ENCODE results near the gene ALPL.

Gene ALPL

GRCh38 chr1:21605012-21605715 is 95.9 kb downstream of the ALPL start:
- H3K27ac ChIP-seq (ENCODE audit: low read length) = no peak overlapping the region
- no peak overlapping the region for H3K4me3 ChIP-seq (ENCODE audit: low read depth in 1 of 2, low read length in 2 of 2)

DNA sequence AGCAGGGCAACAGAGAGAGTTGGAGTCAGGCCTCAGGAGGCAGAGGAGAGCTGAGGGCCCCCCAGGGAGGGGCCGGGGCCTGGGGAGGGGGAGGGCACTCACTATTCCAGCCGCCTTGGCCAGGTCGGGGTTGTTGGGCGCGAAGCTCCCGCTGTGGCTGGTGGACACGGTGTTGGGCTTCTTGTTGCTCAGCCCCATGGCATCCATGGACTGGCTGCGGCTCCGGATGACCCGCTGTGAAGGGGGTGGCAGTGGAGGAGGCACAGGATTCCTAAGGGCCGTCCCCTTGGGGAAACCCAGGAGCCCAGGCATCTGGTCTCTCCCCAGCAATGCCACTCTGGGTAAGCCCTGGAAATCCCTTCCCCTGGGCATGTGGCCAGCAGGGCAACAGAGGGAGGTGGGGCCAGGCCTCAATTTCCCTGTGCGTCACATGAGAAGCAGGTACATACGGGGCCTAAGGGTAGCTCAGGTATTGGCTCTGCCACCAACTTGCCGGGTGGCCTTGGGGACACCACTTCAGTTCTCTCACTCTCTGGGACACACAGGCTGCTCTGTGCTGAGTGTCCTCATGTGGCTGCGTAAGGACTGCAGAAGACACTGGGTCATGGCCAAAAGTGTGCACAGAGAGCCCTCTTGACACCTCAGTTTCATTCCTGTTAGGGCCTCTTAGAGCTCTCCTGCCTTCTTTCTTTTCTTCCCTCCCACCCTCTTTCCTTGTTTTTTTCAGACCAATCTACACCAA is 96.9 kb downstream of the ALPL start:
- no peaks in the 10 kb centered on the region for H3K9me3 ChIP-seq (ENCODE audit: control insufficient read depth in 1 of 2, low read length in 2 of 2)
- H3K27ac ChIP-seq (ENCODE audit: low read length) = no peak overlapping the region
- no peaks in the 10 kb centered on the region for H3K27me3 ChIP-seq (ENCODE audit: low read depth, low read length)
- H3K4me1 ChIP-seq (ENCODE audit: control insufficient read depth in 1 of 2, insufficient read depth in 2 of 2, low read length in 2 of 2) = no peaks in the 10 kb centered on the region
- H3K36me3 ChIP-seq (ENCODE audit: control insufficient read depth in 1 of 2, insufficient read depth in 2 of 2, low read length in 2 of 2) = no peaks in the 10 kb centered on the region
- no peak overlapping the region for H3K4me3 ChIP-seq (ENCODE audit: low read depth in 1 of 2, low read length in 2 of 2)

More at GRCh38 chr1:21605012-21605715, 95.9 kb downstream of the ALPL start:
- H3K9me3 ChIP-seq (ENCODE audit: control insufficient read depth in 1 of 2, low read length in 2 of 2) = no peaks in the 10 kb centered on the region
- H3K36me3 ChIP-seq (ENCODE audit: control insufficient read depth in 1 of 2, insufficient read depth in 2 of 2, low read length in 2 of 2) = no peaks in the 10 kb centered on the region
- no peaks in the 10 kb centered on the region for H3K4me1 ChIP-seq (ENCODE audit: control insufficient read depth in 1 of 2, insufficient read depth in 2 of 2, low read length in 2 of 2)
- H3K27me3 ChIP-seq (ENCODE audit: low read depth, low read length) = no peaks in the 10 kb centered on the region

DNA sequence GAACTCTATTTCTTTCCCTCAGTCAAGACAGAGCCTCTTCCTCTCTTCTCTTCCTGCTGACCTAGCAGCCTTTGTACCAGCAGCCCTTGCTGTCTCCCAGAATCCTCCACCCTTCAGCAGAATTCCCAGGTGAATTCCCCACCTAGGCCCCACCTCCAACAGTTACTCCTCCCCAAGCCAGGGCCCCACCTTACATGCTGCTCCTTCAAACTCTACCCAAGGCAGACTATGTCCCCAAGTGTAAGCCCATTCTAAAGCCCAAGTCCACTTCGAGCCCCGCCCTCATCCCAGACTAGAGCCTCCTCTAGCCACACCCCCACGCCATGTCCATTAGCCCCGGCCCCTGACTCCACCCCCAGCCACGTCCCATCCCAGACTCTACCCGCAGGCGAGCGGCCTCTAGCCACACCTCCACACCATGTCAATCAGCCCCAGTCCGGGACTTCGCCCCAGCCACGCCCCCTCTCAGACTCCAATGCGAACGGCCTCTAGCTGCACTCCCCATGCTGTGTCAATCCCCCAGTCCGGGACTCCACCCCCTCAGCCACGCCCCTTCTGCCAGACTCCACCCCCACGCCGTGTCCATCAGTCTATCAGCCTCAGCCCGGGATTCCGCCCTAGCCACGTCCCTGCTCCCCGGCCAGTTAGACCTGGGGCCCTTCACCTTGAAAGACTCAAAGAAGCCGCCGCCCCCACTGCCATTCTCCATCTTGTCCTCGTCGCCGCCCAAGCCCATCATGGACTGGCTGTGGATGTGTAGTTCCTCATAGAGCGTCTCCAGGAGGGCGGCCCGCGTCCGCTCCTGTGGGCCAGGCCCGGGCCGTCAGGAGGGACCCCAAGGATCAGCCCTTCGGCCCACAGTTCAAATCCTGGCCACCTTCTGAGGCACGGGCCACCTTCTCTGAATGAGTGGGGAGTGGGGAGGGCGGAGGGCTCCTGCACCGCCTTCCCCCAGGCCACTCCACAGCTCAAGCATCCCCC is 98.6 kb downstream of the ALPL start:
- Histone ChIP-seq H3K27ac (ENCODE audit: low read length) (no peak overlapping the region), H3K4me3 (ENCODE audit: low read depth in 1 of 2, low read length in 2 of 2) (no peak overlapping the region), H3K27me3 (ENCODE audit: low read depth, low read length) (no peaks in the 10 kb centered on the region), H3K36me3 (ENCODE audit: control insufficient read depth in 1 of 2, insufficient read depth in 2 of 2, low read length in 2 of 2) (no peaks in the 10 kb centered on the region), H3K4me1 (ENCODE audit: control insufficient read depth in 1 of 2, insufficient read depth in 2 of 2, low read length in 2 of 2) (no peaks in the 10 kb centered on the region), H3K9me3 (ENCODE audit: control insufficient read depth in 1 of 2, low read length in 2 of 2) (no peaks in the 10 kb centered on the region)

GRCh38 chr1:21608798-21609197 is 99.6 kb downstream of the ALPL start:
- Histone ChIP-seq H3K4me1 (ENCODE audit: control insufficient read depth in 1 of 2, insufficient read depth in 2 of 2, low read length in 2 of 2) (no peaks in the 10 kb centered on the region), H3K36me3 (ENCODE audit: control insufficient read depth in 1 of 2, insufficient read depth in 2 of 2, low read length in 2 of 2) (no peaks in the 10 kb centered on the region), H3K27me3 (ENCODE audit: low read depth, low read length) (no peaks in the 10 kb centered on the region), H3K4me3 (ENCODE audit: low read depth in 1 of 2, low read length in 2 of 2) (no peak overlapping the region), H3K27ac (ENCODE audit: low read length) (no peak overlapping the region), H3K9me3 (ENCODE audit: control insufficient read depth in 1 of 2, low read length in 2 of 2) (no peaks in the 10 kb centered on the region)

GRCh38 chr1:21610027-21610426 is 100.8 kb downstream of the ALPL start:
- H3K27me3 ChIP-seq (ENCODE audit: low read depth, low read length) = no peaks in the 10 kb centered on the region
- no peaks in the 10 kb centered on the region for H3K4me1 ChIP-seq (ENCODE audit: control insufficient read depth in 1 of 2, insufficient read depth in 2 of 2, low read length in 2 of 2)
- H3K36me3 ChIP-seq (ENCODE audit: control insufficient read depth in 1 of 2, insufficient read depth in 2 of 2, low read length in 2 of 2) = no peaks in the 10 kb centered on the region
- no peaks in the 10 kb centered on the region for H3K9me3 ChIP-seq (ENCODE audit: control insufficient read depth in 1 of 2, low read length in 2 of 2)
- no peak overlapping the region for H3K4me3 ChIP-seq (ENCODE audit: low read depth in 1 of 2, low read length in 2 of 2)
- no peak overlapping the region for H3K27ac ChIP-seq (ENCODE audit: low read length)

- H3K27ac ChIP-seq (ENCODE audit: low read length) = no peak overlapping the region
- H3K27me3 ChIP-seq (ENCODE audit: low read depth, low read length) = no peaks in the 10 kb centered on the region
- no peaks in the 10 kb centered on the region for H3K36me3 ChIP-seq (ENCODE audit: control insufficient read depth in 1 of 2, insufficient read depth in 2 of 2, low read length in 2 of 2)
- no peaks in the 10 kb centered on the region for H3K4me1 ChIP-seq (ENCODE audit: control insufficient read depth in 1 of 2, insufficient read depth in 2 of 2, low read length in 2 of 2)
- H3K4me3 ChIP-seq (ENCODE audit: low read depth in 1 of 2, low read length in 2 of 2) = no peak overlapping the region
- no peaks in the 10 kb centered on the region for H3K9me3 ChIP-seq (ENCODE audit: control insufficient read depth in 1 of 2, low read length in 2 of 2)
Measured at GRCh38 chr1:21610989-21611785, 102.0 kb downstream of the ALPL start.

DNA sequence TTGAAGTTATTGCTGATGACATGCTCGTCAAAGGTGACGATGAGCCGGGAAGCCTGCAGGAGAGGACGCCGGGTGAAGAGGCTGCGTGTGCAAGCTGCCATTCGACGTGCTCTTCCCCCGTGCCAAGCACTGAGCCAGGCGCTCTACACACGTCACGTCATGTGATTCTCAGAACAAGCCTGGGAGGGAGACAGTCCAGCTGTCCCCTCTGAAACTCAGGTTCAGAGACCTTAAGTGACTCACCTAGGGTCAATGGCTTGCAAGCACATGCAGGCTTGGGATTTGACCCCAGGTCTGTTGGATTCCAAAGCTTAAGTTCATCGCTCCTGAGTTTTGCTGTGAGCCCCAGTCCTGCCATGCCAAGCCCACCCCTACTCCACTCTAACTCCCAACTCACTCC is 102.8 kb downstream of the ALPL start:
- Histone ChIP-seq H3K27ac (ENCODE audit: low read length) (no peak overlapping the region), H3K9me3 (ENCODE audit: control insufficient read depth in 1 of 2, low read length in 2 of 2) (no peaks in the 10 kb centered on the region), H3K36me3 (ENCODE audit: control insufficient read depth in 1 of 2, insufficient read depth in 2 of 2, low read length in 2 of 2) (no peaks in the 10 kb centered on the region), H3K4me3 (ENCODE audit: low read depth in 1 of 2, low read length in 2 of 2) (no peak overlapping the region), H3K4me1 (ENCODE audit: control insufficient read depth in 1 of 2, insufficient read depth in 2 of 2, low read length in 2 of 2) (no peaks in the 10 kb centered on the region), H3K27me3 (ENCODE audit: low read depth, low read length) (no peaks in the 10 kb centered on the region)

DNA sequence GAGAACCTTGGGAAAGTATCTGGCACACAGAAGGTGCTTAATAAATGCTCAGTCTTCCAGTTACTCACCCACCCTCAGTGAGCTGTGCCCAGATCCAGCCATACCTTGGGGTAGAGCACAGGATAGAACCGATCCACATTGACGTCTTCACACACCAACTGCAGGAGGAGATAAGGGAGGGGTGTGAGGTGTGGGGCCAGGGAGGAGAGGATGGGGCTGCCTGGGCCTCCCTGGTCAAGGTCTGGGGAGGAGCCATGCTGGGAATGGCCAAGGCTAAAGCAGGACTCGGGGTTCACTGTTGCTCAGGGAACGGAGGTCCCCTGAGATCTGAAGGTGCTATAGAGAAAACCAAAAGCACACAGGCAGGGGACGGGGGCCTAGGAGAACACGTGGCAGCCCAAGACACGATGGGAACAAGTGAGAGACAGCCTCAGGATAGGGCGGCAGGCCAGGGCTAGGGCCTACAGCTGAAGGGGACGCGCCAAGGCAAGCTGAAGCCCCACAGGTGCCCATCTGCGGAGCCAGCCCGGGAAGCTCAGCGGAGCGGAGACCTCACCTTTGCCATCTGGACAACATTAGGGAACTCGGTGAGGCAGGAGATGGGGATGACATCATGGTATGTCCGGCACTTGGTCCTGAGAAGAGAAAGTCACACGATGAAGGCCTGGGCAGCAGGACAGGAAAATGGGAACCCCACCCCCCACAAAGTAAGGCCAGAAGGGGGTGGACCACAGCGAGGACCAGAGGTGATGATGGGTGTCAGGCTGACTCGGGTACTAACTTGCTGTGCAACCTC is 104.0 kb downstream of the ALPL start:
- H3K9me3 ChIP-seq (ENCODE audit: control insufficient read depth in 1 of 2, low read length in 2 of 2) = no peaks in the 10 kb centered on the region
- H3K4me3 ChIP-seq (ENCODE audit: low read depth in 1 of 2, low read length in 2 of 2) = no peak overlapping the region
- H3K27me3 ChIP-seq (ENCODE audit: low read depth, low read length) = no peaks in the 10 kb centered on the region
- no peaks in the 10 kb centered on the region for H3K36me3 ChIP-seq (ENCODE audit: control insufficient read depth in 1 of 2, insufficient read depth in 2 of 2, low read length in 2 of 2)
- H3K4me1 ChIP-seq (ENCODE audit: control insufficient read depth in 1 of 2, insufficient read depth in 2 of 2, low read length in 2 of 2) = no peaks in the 10 kb centered on the region
- H3K27ac ChIP-seq (ENCODE audit: low read length) = no peak overlapping the region

DNA sequence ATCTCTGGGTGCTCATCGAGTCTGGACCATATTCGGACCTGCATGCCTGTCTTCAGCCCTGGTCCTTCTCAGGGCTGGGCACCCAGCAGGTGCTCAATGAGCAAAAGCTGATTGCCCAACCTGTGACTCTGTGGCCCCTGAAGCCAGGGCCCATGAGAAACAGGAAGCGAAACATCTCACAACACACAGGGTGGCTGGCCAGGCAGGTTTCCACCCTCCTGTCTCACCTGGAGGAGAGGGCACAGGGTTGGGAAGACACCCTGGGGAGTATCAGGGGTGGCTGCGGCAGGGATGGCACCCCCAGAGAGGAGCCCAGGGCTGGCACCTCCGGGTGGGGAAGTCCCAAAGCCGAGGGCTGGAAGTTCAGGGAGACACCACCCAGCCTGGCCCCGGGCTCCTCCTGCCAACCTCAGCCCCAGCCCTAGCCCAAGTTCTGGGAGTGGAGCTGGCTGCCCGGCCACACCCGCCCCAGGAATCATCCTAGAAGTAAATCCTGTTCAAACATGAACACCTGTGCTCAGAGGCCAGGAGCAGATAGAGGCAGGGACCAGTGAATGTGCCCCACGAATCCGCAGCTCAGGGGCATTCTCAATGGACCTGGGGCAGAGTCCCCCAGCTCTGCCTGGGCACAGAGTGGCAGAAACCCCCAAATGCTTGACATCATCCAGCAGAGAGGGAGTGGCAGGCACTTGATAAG is 105.3 kb downstream of the ALPL start:
- no peaks in the 10 kb centered on the region for H3K27me3 ChIP-seq (ENCODE audit: low read depth, low read length)
- H3K9me3 ChIP-seq (ENCODE audit: control insufficient read depth in 1 of 2, low read length in 2 of 2) = no peaks in the 10 kb centered on the region
- H3K4me3 ChIP-seq (ENCODE audit: low read depth in 1 of 2, low read length in 2 of 2) = no peak overlapping the region
- no peaks in the 10 kb centered on the region for H3K4me1 ChIP-seq (ENCODE audit: control insufficient read depth in 1 of 2, insufficient read depth in 2 of 2, low read length in 2 of 2)
- H3K36me3 ChIP-seq (ENCODE audit: control insufficient read depth in 1 of 2, insufficient read depth in 2 of 2, low read length in 2 of 2) = no peaks in the 10 kb centered on the region
- H3K27ac ChIP-seq (ENCODE audit: low read length) = no peak overlapping the region

GRCh38 chr1:21616372-21616771 is 107.1 kb downstream of the ALPL start:
- H3K36me3 ChIP-seq (ENCODE audit: control insufficient read depth in 1 of 2, insufficient read depth in 2 of 2, low read length in 2 of 2) = no peaks in the 10 kb centered on the region
- no peaks in the 10 kb centered on the region for H3K9me3 ChIP-seq (ENCODE audit: control insufficient read depth in 1 of 2, low read length in 2 of 2)
- H3K27me3 ChIP-seq (ENCODE audit: low read depth, low read length) = peaks cover 9% of the 10 kb centered on the region
- no peak overlapping the region for H3K27ac ChIP-seq (ENCODE audit: low read length)
- H3K4me3 ChIP-seq (ENCODE audit: low read depth in 1 of 2, low read length in 2 of 2) = no peak overlapping the region
- H3K4me1 ChIP-seq (ENCODE audit: control insufficient read depth in 1 of 2, insufficient read depth in 2 of 2, low read length in 2 of 2) = no peaks in the 10 kb centered on the region

Measured in muscle layer of duodenum (tissue), 2 donors.